ENCODE data around the gene LRMDA.

LRMDA gene

GRCh38 chr10:76282061-76283025, 850.9 kb downstream of the LRMDA start:
- no peak for TF ChIP-seq CTCF (IDR thresholded peaks at IDR 0.05; ENCODE audit: low read depth, low read length, missing control alignments)
- DNase-seq (ENCODE audit: low read depth): no peak

GRCh38 chr10:76284351-76284750, 852.9 kb downstream of the LRMDA start:
- no peak for TF ChIP-seq CTCF (IDR thresholded peaks at IDR 0.05; ENCODE audit: low read depth, low read length, missing control alignments)
- no peak overlapping the region for H3K4me3 ChIP-seq (ENCODE audit: low read depth, low read length)
- DNase-seq (ENCODE audit: low read depth): no peak

More at GRCh38 chr10:76282061-76283025, 850.9 kb downstream of the LRMDA start:
- H3K4me3 ChIP-seq (ENCODE audit: low read depth, low read length): no peak overlapping the region

- TF ChIP-seq CTCF (IDR thresholded peaks at IDR 0.05; ENCODE audit: low read depth, low read length, missing control alignments): no peak
- no peak for DNase-seq (ENCODE audit: low read depth)
- no peak overlapping the region for H3K4me3 ChIP-seq (ENCODE audit: low read depth, low read length)
Measured at GRCh38 chr10:76285012-76285411, 853.6 kb downstream of the LRMDA start.

GRCh38 chr10:76285515-76285914, 854.1 kb downstream of the LRMDA start:
- no peak for DNase-seq (ENCODE audit: low read depth)
- TF ChIP-seq CTCF (IDR thresholded peaks at IDR 0.05; ENCODE audit: low read depth, low read length, missing control alignments): no peak
- no peak overlapping the region for H3K4me3 ChIP-seq (ENCODE audit: low read depth, low read length)

- no peak for TF ChIP-seq CTCF (IDR thresholded peaks at IDR 0.05; ENCODE audit: low read depth, low read length, missing control alignments)
- H3K4me3 ChIP-seq (ENCODE audit: low read depth, low read length): no peak overlapping the region
- no peak for DNase-seq (ENCODE audit: low read depth)
Measured at GRCh38 chr10:76286536-76286935, 855.1 kb downstream of the LRMDA start.

- no peak overlapping the region for H3K4me3 ChIP-seq (ENCODE audit: low read depth, low read length)
- TF ChIP-seq CTCF (IDR thresholded peaks at IDR 0.05; ENCODE audit: low read depth, low read length, missing control alignments): no peak
- DNase-seq (ENCODE audit: low read depth): no peak
Measured at GRCh38 chr10:76287856-76288255, 856.4 kb downstream of the LRMDA start.
